Spleen (tissue), 7 donors: ENCODE measurements around the gene RARG.
A peak's percentile ranks its signal among the peaks of the same experiment; 100 is the strongest.

ENCODE experiments used
- POLR2A ChIP-seq, 3 donors: fragments of 450-650 bp; IDR thresholded peaks; one replicate each; pipeline ENCODE4 v1.5.1; 2017; ENCODE audit warnings: antibody characterized with exemption in 3 of 3, mild to moderate bottlenecking in 1 of 3
- POLR2AphosphoS5 ChIP-seq, 3 donors: sonication (generic); formaldehyde crosslinking; IDR thresholded peaks; one replicate each; pipeline ENCODE4 v1.5.1; 2017; ENCODE audit warnings: antibody characterized with exemption in 3 of 3
- TF ChIP-seq, protein P1 (sequence below), 11 experiments: fragments of 200-600 bp in 7 of 11; fragments of 450-650 bp in 4 of 11; sonication (generic) in 4 of 11; IDR thresholded peaks in 8 of 11; conservative IDR thresholded peaks in 3 of 11; 1 replicate in 7 of 11; 2 replicates in 4 of 11; pipeline versions ENCODE4 v1.4.0 to v1.8.0; 2016 to 2021; ENCODE audit warnings: antibody characterized with exemption in 11 of 11, inconsistent platforms in 4 of 11, mild to moderate bottlenecking in 1 of 11
- donor health status: DM: no; HTN: no; CAD: no; lungs with moderate emphysema.
- donor health status: DM: no; HTN: no; CAD: no.
- donor health status: DM: no; HTN: no; CAD: no.

DNA sequence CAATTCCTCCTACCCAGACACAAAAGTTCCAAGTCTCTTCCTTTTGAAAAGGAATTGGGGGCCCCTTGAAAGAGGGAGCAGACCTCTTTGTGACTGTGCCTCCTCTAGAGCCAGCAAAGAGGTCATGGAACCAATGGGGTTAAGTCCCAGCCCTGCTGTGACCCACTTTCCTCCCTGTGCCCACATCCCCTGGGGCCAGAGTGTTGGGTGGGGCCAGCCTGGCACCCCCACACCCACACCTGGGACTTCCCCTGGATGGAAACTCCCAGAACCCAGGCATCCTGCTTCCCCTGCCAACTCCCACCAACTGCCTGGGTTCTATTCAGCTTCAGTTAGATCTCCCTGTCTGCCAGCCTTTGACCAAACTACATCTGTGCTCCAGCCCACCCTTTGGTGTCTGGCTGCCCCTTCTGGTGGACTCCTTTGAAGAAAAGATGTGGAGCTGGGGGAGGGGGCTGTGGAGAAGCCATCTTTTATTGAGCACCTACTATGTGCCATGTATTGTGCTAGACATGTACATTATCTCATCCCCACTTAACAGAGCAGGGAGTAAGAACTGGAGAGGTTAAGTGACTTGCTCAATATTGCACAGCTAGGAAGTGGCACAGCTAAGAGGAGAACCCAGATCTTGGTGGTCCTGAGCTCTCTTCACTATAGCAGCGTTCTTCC, 4.6 kb upstream of the RARG start:
- TF ChIP-seq, protein P1, sequence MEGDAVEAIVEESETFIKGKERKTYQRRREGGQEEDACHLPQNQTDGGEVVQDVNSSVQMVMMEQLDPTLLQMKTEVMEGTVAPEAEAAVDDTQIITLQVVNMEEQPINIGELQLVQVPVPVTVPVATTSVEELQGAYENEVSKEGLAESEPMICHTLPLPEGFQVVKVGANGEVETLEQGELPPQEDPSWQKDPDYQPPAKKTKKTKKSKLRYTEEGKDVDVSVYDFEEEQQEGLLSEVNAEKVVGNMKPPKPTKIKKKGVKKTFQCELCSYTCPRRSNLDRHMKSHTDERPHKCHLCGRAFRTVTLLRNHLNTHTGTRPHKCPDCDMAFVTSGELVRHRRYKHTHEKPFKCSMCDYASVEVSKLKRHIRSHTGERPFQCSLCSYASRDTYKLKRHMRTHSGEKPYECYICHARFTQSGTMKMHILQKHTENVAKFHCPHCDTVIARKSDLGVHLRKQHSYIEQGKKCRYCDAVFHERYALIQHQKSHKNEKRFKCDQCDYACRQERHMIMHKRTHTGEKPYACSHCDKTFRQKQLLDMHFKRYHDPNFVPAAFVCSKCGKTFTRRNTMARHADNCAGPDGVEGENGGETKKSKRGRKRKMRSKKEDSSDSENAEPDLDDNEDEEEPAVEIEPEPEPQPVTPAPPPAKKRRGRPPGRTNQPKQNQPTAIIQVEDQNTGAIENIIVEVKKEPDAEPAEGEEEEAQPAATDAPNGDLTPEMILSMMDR (IDR thresholded peaks at IDR 0.05 in 8 of 11, conservative IDR thresholded peaks at IDR 0.05 in 3 of 11) = no peak
- TF ChIP-seq POLR2A (IDR thresholded peaks at IDR 0.05) (no peak), POLR2AphosphoS5 (IDR thresholded peaks at IDR 0.05) (peak in 1 of 3 donors; percentile 40)
